Endothelial cell of umbilical vein (primary cell): ENCODE results near the gene TYW5. TPM values are rescaled to one million over a fixed set of nuclear protein-coding genes. Genes with fewer than 3 reads are reported as not detected.

Experiments
- BruUV-seq: library from RNA; stranded (reverse); fragments of 400-500 nt; replicated peaks from 2 replicates; lab custom pipeline; 2021; lab: Mats Ljungman, UMichigan
- CTCF ChIA-PET: fragments of 300-600, 350-600 bp; sonication (Branson Sonifier 250); formaldehyde crosslinking; loops from one replicate; lab custom pipeline; 2021; ENCODE audit warnings: antibody characterized with exemption, inconsistent platforms; lab: Charles Lee
- POLR2A ChIA-PET: fragments of 300-600, 350-600 bp; sonication (Branson Sonifier 250); formaldehyde crosslinking; loops from one replicate; lab custom pipeline; 2021; ENCODE audit warnings: antibody characterized with exemption, inconsistent platforms; lab: Charles Lee
- DNase-seq: peaks from one replicate; pipeline ENCODE4 v3.0.0-alpha.2; 2011; ENCODE audit warnings: low read depth, low spot score
- FAIRE-seq: peaks from 2 replicates; lab custom pipeline; 2011; peaks lifted over from hg19 to GRCh38; lab: Jason Lieb, UNC
- H2AFZ ChIP-seq: 2 replicates; pipeline ENCODE4 v1.6.0; 2012; ENCODE audit warnings: low read depth, low read length, control low read depth, inconsistent platforms
- H3K27ac ChIP-seq: 2 replicates; pipeline ENCODE4 v1.5.1; 2011; ENCODE audit warnings: low read depth, mild to moderate bottlenecking, control low read depth, low read length, moderate library complexity; ENCODE audit not compliant: insufficient read depth
- H3K27me3 ChIP-seq, 2 experiments: 2 replicates each; pipeline versions ENCODE4 v1.6.0 to v1.6.1; 2011; ENCODE audit warnings: low read length in 2 of 2, mixed read lengths in 1 of 2; ENCODE audit not compliant: control insufficient read depth in 2 of 2, insufficient read depth in 2 of 2
- H3K36me3 ChIP-seq, 2 experiments: 2 replicates in 1 of 2; 3 replicates in 1 of 2; pipeline ENCODE4 v1.5.1; 2011; ENCODE audit warnings: low read length in 2 of 2, mild to moderate bottlenecking in 1 of 2, moderate library complexity in 1 of 2; ENCODE audit not compliant: control insufficient read depth in 2 of 2, insufficient read depth in 2 of 2; ENCODE audit errors: extremely low read depth in 1 of 2
- H3K4me1 ChIP-seq: 3 replicates; pipeline ENCODE4 v1.5.1; 2011; ENCODE audit warnings: mild to moderate bottlenecking, low read length; ENCODE audit not compliant: control insufficient read depth, insufficient read depth; ENCODE audit errors: extremely low read depth
- H3K4me2 ChIP-seq: 2 replicates; pipeline ENCODE4 v1.6.1; 2011; ENCODE audit warnings: low read length, control low read depth, mixed read lengths; ENCODE audit not compliant: insufficient read depth
- H3K4me3 ChIP-seq, 3 experiments: fragments of 200-600 bp in 1 of 3; sonication (generic), shearing (Covaris generic) in 1 of 3; replicated peaks in 1 of 3; 2 replicates each; pipeline ENCODE4 v1.5.1; 2011 to 2016; ENCODE audit warnings: control low read depth in 3 of 3, low read length in 3 of 3, mild to moderate bottlenecking in 2 of 3, inconsistent platforms in 1 of 3, low read depth in 1 of 3, moderate library complexity in 1 of 3; ENCODE audit not compliant: insufficient read depth in 1 of 3
- H3K79me2 ChIP-seq: 2 replicates; pipeline ENCODE4 v1.6.0; 2012; ENCODE audit warnings: low read length, inconsistent platforms; ENCODE audit not compliant: control insufficient read depth, insufficient read depth
- H3K9ac ChIP-seq: replicated peaks from 2 replicates; pipeline ENCODE3; 2011; ENCODE audit warnings: low read length, control low read depth; ENCODE audit not compliant: insufficient read depth; ENCODE audit errors: extremely low read depth
- H3K9me1 ChIP-seq: replicated peaks from 3 replicates; pipeline ENCODE4 v1.6.0; 2011; ENCODE audit warnings: mild to moderate bottlenecking, low read length; ENCODE audit not compliant: control insufficient read depth, insufficient read depth; ENCODE audit errors: extremely low read depth
- H3K9me3 ChIP-seq: replicated peaks from 2 replicates; pipeline ENCODE4 v1.5.1; 2012; ENCODE audit warnings: low read length, inconsistent platforms; ENCODE audit not compliant: control insufficient read depth, insufficient read depth
- H4K20me1 ChIP-seq: replicated peaks from 2 replicates; pipeline ENCODE3; 2011; ENCODE audit warnings: mild to moderate bottlenecking, low read length; ENCODE audit not compliant: control insufficient read depth, insufficient read depth; ENCODE audit errors: extremely low read depth
- CTCF ChIP-seq, 2 donors: IDR thresholded peaks; 1 replicate in 1 of 2; 2 replicates in 1 of 2; pipeline ENCODE4 v1.5.1; 2011; ENCODE audit warnings: low read length in 2 of 2, mild to moderate bottlenecking in 2 of 2, moderate library complexity in 2 of 2, control low read depth in 1 of 2, inconsistent platforms in 1 of 2, low read depth in 1 of 2; ENCODE audit not compliant: insufficient read depth in 1 of 2; ENCODE audit errors: extremely low read depth in 1 of 2
- FOS ChIP-seq: IDR thresholded peaks from 2 replicates; pipeline ENCODE4 v1.6.1; 2011; ENCODE audit warnings: mild to moderate bottlenecking, low read length, moderate library complexity, borderline replicate concordance; ENCODE audit not compliant: insufficient read depth
- GATA2 ChIP-seq: IDR thresholded peaks from 2 replicates; pipeline ENCODE4 v1.7.0; 2011; ENCODE audit warnings: low read depth, mild to moderate bottlenecking, moderate library complexity, mixed read lengths, low read length; ENCODE audit not compliant: insufficient read length, insufficient read depth
- JUN ChIP-seq: IDR thresholded peaks from 2 replicates; pipeline ENCODE4 v1.6.1; 2011; ENCODE audit warnings: borderline replicate concordance, low read depth; ENCODE audit not compliant: insufficient read length, insufficient read depth
- POLR2AphosphoS5 ChIP-seq: IDR thresholded peaks from 2 replicates; pipeline ENCODE4 v1.6.1; 2012; ENCODE audit warnings: low read depth, mild to moderate bottlenecking, control low read depth, low read length, moderate library complexity; ENCODE audit not compliant: insufficient read depth
- dilution Hi-C: fragments of 300-500 bp; cut with MboI; formaldehyde crosslinking; loops from one replicate; pipeline ENCODE4 v1.15.0; 2019; ENCODE audit warnings: low sequenced_read_pairs; ENCODE audit not compliant: extremely low pct_ligation_motif_present
- intact Hi-C: fragments of 100-400 bp; cut with micrococcal nuclease; formaldehyde crosslinking; loops from one replicate; pipeline ENCODE4 v1.10.0; 2022
- polyA plus RNA-seq, 4 experiments: library from polyadenylated mRNA; depleted of rRNA in 3 of 4; stranded (reverse) in 3 of 4; unstranded in 1 of 4; fragments of >200 nt; gene quantifications; 2 replicates each; pipeline versions ENCODE4 v1.2.1 to v1.2.3, GENCODE V29; 2011 to 2012; ENCODE audit warnings: missing spikeins in 1 of 4
- total RNA-seq: library from RNA; stranded (reverse); gene quantifications from 2 replicates; pipeline ENCODE4 v1.2.3, GENCODE V29; 2021
- TF ChIP-seq, protein P1 (sequence below): IDR thresholded peaks from 2 replicates; pipeline ENCODE4 v1.6.1; 2011; ENCODE audit not compliant: insufficient read depth, insufficient read length

The TYW5 gene
- total and polyA plus RNA-seq, 2 donors (not counting 3 experiments of a cell fraction or from before 2014, with no cell fraction given): 2.6 to 8.9 TPM

DNA sequence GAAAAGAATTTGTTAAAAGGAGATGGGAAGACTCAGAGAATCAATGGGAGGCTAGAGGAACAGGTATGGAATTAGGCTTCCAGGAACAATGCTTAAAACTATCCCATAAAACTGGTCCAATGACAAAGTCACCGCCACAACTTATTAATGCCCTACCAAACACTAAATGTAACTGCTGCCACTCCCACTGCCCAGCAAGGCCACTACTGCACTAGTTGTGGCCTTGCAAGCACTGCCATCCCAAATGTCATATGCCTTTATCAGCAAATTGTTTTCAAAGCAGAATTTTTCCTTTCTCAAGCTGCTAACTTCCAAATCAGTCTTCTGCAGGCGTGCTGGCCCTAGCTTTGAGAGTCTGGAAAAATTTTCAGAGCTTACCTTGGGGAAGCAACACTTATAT lies 58.7 kb downstream of the TYW5 start:
- Histone ChIP-seq H3K4me1 (no peaks in the 10 kb centered on the region), H2AFZ (no peak overlapping the region), H3K9ac (no peak overlapping the region), H3K79me2 (no peaks in the 10 kb centered on the region), H3K27ac (no peak overlapping the region), H3K27me3 (no peaks in the 10 kb centered on the region), H4K20me1 (no peaks in the 10 kb centered on the region), H3K9me1 (no peaks in the 10 kb centered on the region), H3K4me2 (no peak overlapping the region), H3K36me3 (no peaks in the 10 kb centered on the region), H3K9me3 (no peaks in the 10 kb centered on the region), H3K4me3 (no peak overlapping the region)
- ChIA-PET CTCF (no interaction called here), POLR2A (no interaction called here)
- FAIRE-seq (peak; percentile 12), DNase-seq (no peak)
- intact Hi-C loops (no loop called here), dilution Hi-C loops (no loop called here)
- no TSS peak for BruUV-seq
- TF ChIP-seq JUN: no peak
- no peak for TF ChIP-seq GATA2
- no peak for TF ChIP-seq FOS
- no peak for TF ChIP-seq POLR2AphosphoS5
- TF ChIP-seq CTCF (IDR thresholded peaks at IDR 0.05; ENCODE audit: extremely low read depth in 1 of 2, insufficient read depth in 1 of 2, low read depth in 1 of 2, low read length in 2 of 2): no peak
- TF ChIP-seq, protein P1, sequence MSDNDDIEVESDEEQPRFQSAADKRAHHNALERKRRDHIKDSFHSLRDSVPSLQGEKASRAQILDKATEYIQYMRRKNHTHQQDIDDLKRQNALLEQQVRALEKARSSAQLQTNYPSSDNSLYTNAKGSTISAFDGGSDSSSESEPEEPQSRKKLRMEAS: no peak
